Lower leg skin (tissue), 3 donors: ENCODE measurements around the gene GPRC5B.

Experiments
- POLR2A ChIP-seq, 2 donors: fragments of 450-650 bp; IDR thresholded peaks; one replicate each; pipeline ENCODE4 v1.6.1; 2016 to 2017; ENCODE audit warnings: antibody characterized with exemption in 2 of 2, mild to moderate bottlenecking in 1 of 2, moderate library complexity in 1 of 2
- TF ChIP-seq, protein P1 (sequence below), 3 donors: fragments of 450-650 bp; IDR thresholded peaks; one replicate each; pipeline ENCODE4 v1.5.1; 2016; ENCODE audit warnings: antibody characterized with exemption in 3 of 3, mild to moderate bottlenecking in 3 of 3, moderate library complexity in 2 of 3

DNA sequence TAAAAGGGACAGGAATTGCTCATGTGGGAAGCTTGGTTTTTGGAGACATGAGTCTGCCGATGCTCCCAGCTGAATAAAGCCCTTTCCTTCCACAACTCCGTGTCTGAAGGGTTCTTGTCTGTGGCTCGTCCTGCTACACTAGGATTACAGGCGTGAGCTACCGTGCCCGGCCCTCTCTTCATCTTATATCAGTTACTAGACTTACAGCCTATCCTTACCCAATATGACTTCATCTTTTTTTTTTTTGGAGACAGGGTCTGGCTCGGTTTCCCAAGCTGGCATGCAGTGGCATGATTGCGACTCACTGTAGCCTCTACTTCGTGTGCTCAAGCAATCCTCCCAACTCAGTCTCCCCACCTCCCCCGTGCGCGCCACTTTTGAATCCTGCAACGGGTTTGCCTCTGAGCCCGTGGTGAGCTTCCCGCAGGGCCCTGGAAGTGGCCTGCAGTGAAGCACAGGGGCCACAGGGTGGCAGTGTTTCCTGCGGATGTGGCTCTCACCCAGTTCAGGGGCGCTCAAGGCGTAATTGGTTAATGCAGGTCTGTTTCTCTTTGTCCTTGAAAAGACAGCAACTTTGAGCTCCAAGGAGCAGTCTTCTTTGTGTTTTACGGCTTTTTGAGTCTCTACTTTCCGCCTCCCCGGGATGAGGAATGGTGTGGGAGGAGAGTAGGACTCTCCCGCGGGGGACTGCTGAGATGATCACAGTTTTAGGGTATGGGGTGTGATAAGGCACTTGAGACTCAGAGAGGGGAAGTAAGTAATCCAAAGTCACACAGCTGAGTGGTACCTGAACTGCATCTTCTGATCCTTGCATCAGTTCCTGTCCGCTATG lies 22.7 kb upstream of the GPRC5B start:
- TF ChIP-seq, protein P1, sequence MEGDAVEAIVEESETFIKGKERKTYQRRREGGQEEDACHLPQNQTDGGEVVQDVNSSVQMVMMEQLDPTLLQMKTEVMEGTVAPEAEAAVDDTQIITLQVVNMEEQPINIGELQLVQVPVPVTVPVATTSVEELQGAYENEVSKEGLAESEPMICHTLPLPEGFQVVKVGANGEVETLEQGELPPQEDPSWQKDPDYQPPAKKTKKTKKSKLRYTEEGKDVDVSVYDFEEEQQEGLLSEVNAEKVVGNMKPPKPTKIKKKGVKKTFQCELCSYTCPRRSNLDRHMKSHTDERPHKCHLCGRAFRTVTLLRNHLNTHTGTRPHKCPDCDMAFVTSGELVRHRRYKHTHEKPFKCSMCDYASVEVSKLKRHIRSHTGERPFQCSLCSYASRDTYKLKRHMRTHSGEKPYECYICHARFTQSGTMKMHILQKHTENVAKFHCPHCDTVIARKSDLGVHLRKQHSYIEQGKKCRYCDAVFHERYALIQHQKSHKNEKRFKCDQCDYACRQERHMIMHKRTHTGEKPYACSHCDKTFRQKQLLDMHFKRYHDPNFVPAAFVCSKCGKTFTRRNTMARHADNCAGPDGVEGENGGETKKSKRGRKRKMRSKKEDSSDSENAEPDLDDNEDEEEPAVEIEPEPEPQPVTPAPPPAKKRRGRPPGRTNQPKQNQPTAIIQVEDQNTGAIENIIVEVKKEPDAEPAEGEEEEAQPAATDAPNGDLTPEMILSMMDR (IDR thresholded peaks at IDR 0.05), result peak in 1 of 3 donors; percentile 34
- TF ChIP-seq POLR2A (IDR thresholded peaks at IDR 0.05), result no peak
